ENCODE measurements around the gene GRAMD2A.

Gene GRAMD2A

DNA sequence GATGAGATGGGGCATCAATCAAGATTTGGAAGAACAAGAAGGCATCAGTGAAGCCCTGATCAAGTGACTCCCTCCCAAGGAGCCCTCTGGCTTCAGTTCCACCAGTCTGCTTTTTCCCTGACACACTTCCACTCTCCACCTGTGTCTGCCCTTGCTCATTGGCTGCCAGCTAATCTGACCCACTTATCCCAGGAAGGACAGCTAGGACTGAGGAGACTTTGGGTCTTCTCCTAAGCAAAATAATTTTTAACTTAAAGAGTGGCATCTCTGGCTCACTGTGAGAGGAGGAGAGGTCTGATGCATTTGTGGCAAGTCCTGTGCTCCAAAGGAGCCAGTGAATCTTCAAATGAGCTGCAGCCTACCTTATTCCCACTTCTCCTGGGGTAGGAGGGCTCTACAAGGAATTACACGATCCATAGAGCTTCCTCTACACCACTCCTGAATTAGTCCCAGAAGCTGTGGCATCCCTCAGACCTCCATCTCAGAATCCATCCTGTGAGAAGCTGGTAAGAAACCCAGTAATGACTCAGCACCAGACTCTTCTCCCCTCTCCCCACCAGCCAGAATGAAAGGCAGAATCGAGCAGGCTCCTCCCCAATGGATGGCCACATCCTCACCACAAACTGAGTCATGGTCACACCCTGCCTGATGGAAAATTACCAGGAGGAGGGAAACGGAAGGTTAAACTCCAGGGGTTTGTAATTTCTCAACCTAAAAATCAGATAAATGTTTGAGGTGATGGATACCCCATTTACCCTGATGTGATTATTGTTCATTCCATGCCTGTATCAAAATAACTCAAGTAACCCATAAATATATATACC, 39.7 kb upstream of the GRAMD2A start:
- intact Hi-C loops (cut with DNase I; ENCODE audit: low total_unique reads): loop anchor here (5.0 to 10.0 kb wide), 2 partner anchors 35 to 122 kb away; partner anchors contain the start of genes MYO9A, PARP6 and SENP8
- H3K27me3 ChIP-seq: no peaks in the 10 kb centered on the region
- peak; percentile 88 to 89 for DNase-seq
- H3K4me1 ChIP-seq: peaks cover 0 to 25% (median 13%) of the 10 kb centered on the region in 4 donors
- H3K36me3 ChIP-seq: peaks cover 24 to 33% (median 28%) of the 10 kb centered on the region in 3 donors
- H3K27ac ChIP-seq: peak overlapping the region; percentile 56 to 73
- H3K4me3 ChIP-seq: peak overlapping the region; percentile 5 to 22
- no peak for TF ChIP-seq CTCF (IDR thresholded peaks at IDR 0.05)
- H3K9me3 ChIP-seq: no peaks in the 10 kb centered on the region

GRCh38 chr15:72236381-72237003, 38.9 kb upstream of the GRAMD2A start:
- H3K36me3 ChIP-seq: peaks cover 17 to 25% (median 20%) of the 10 kb centered on the region in 3 donors
- no peaks in the 10 kb centered on the region for H3K27me3 ChIP-seq
- peak overlapping the region in 1 of 2 donors; percentile 5 for H3K4me3 ChIP-seq
- H3K9me3 ChIP-seq: no peaks in the 10 kb centered on the region
- peak overlapping the region; percentile 56 to 73 for H3K27ac ChIP-seq
- peaks cover 0 to 29% (median 18%) of the 10 kb centered on the region in 4 donors for H3K4me1 ChIP-seq
- no peak for TF ChIP-seq CTCF (IDR thresholded peaks at IDR 0.05)
- intact Hi-C loops (cut with DNase I; ENCODE audit: low total_unique reads): loop anchor here (5.0 to 10.0 kb wide), 2 partner anchors 36 to 122 kb away; partner anchors contain the start of genes MYO9A, PARP6 and SENP8
- no peak for DNase-seq

DNA sequence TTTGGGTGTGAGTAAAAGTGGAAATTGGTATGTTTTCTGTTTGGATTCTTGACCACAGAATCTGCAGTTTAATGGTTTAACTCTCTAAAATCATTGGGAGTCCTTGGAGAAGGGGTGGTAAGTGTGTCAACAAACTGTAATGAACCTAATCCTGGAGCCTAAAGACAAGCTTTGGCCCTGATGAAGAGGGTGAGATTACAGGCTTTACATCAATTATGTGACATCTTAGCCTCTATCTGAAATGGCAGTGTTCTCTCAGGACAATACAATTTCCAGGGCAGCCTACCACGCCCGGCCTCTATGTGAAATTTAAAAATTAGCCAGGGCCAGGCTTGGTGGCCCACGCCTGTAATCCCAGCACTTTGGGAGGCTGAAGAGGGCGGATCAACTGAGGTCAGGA, 37.7 kb upstream of the GRAMD2A start:
- no peaks in the 10 kb centered on the region for H3K27me3 ChIP-seq
- peaks cover 5 to 14% (median 9%) of the 10 kb centered on the region in 3 donors for H3K36me3 ChIP-seq
- H3K9me3 ChIP-seq: no peaks in the 10 kb centered on the region
- peaks cover 0 to 29% (median 18%) of the 10 kb centered on the region in 4 donors for H3K4me1 ChIP-seq
- no peak for TF ChIP-seq CTCF (IDR thresholded peaks at IDR 0.05)
- no peak overlapping the region for H3K4me3 ChIP-seq
- no peak overlapping the region for H3K27ac ChIP-seq
- DNase-seq: no peak
- intact Hi-C loops (cut with DNase I; ENCODE audit: low total_unique reads): loop anchor here (5.0 to 10.0 kb wide), 2 partner anchors 37 to 120 kb away; partner anchors contain the start of genes MYO9A, PARP6 and SENP8

DNA sequence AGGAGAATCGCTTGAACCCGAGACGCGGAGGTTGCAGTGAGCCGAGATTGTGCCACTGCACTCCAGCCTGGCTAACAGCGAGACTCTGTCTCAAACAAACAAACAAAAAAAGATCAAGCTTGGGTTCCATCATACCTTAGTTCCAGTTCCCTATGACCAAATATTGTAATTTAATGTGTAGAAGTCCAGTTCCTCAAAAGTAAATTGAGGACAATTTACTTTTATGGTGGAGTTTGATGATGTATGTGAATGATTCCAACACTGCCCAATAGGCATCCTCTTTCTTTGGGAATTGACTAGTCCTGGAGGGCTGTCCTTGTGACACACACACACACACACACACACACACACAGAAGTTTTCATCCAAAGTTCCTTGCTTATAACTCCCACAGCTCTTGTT, 36.2 kb upstream of the GRAMD2A start:
- intact Hi-C loops (cut with DNase I; ENCODE audit: low total_unique reads): loop anchor here (10.0 kb wide), 1 partner anchor 119 kb away; the partner anchor contains the start of genes MYO9A and SENP8
- H3K4me1 ChIP-seq: peaks cover 0 to 36% (median 23%) of the 10 kb centered on the region in 4 donors
- H3K9me3 ChIP-seq: no peaks in the 10 kb centered on the region
- DNase-seq: no peak
- no peak for TF ChIP-seq CTCF (IDR thresholded peaks at IDR 0.05)
- no peak overlapping the region for H3K27ac ChIP-seq
- H3K36me3 ChIP-seq: no peaks in the 10 kb centered on the region
- no peaks in the 10 kb centered on the region for H3K27me3 ChIP-seq
- no peak overlapping the region for H3K4me3 ChIP-seq

GRCh38 chr15:72231833-72232478, 34.4 kb upstream of the GRAMD2A start:
- no peaks in the 10 kb centered on the region for H3K27me3 ChIP-seq
- H3K36me3 ChIP-seq: no peaks in the 10 kb centered on the region
- peak overlapping the region; percentile 70 to 81 for H3K4me3 ChIP-seq
- TF ChIP-seq CTCF (IDR thresholded peaks at IDR 0.05): no peak
- no peaks in the 10 kb centered on the region for H3K9me3 ChIP-seq
- H3K27ac ChIP-seq: peak overlapping the region; percentile 100
- intact Hi-C loops (cut with DNase I; ENCODE audit: low total_unique reads): loop anchor here (10.0 kb wide), 1 partner anchor 117 kb away; the partner anchor contains the start of genes MYO9A and SENP8
- H3K4me1 ChIP-seq: peaks cover 0 to 43% (median 36%) of the 10 kb centered on the region in 4 donors
- DNase-seq: peak in 1 of 2 donors; percentile 43

Data from tibial artery (tissue), 4 donors.